ENCODE data around the gene IL36A. TPM values are rescaled to one million over a fixed set of nuclear protein-coding genes. Genes with fewer than 3 reads are reported as not detected.

IL36A gene
- total and polyA plus RNA-seq, 9 of the 15 experiments (the other 6 are each of a cell fraction or from before 2014, with no cell fraction given): not detected

- TF ChIP-seq ZNF512 (tag; IDR thresholded peaks at IDR 0.05) (peak; percentile 25; the same call in 1 of the 2 replicates), POLR2A (conservative IDR thresholded peaks at IDR 0.05) (no peak), ETS1 (conservative IDR thresholded peaks at IDR 0.05; ENCODE audit: control insufficient read depth, low read depth, low read length) (no peak), RFX7 (CRISPR knock-in tag; IDR thresholded peaks at IDR 0.05) (no peak), MTA3 (IDR thresholded peaks at IDR 0.05; ENCODE audit: borderline replicate concordance) (peak; percentile 88), ZNF274 (IDR thresholded peaks at IDR 0.05; ENCODE audit: borderline replicate concordance, low read depth, low read length) (no peak), NR2F6 (CRISPR knock-in tag; IDR thresholded peaks at IDR 0.05) (no peak), STAG1 (CRISPR knock-in tag; IDR thresholded peaks at IDR 0.05; ENCODE audit: borderline replicate concordance) (no peak), KLF16 (IDR thresholded peaks at IDR 0.05) (peak; percentile 86), GTF2F1 (IDR thresholded peaks at IDR 0.05; ENCODE audit: low read depth, low read length) (no peak), DIDO1 (tag; IDR thresholded peaks at IDR 0.05; ENCODE audit: low read depth) (peak; percentile 11; the same call in 1 of the 2 replicates), MBD1 (CRISPR knock-in tag; IDR thresholded peaks at IDR 0.05) (0 out of 2 replicates have a peak, but pooled peaks have one; percentile 40), RBM39 (optimal IDR thresholded peaks at IDR 0.05; ENCODE audit: low read depth, low read length) (no peak), MED1 (CRISPR knock-in tag; IDR thresholded peaks at IDR 0.05; ENCODE audit: borderline replicate concordance) (no peak), HNRNPUL1 (IDR thresholded peaks at IDR 0.05; ENCODE audit: low read length) (no peak), GATAD2A (IDR thresholded peaks at IDR 0.05) (peak; percentile 86), HSF4 (CRISPR knock-in tag; IDR thresholded peaks at IDR 0.05; ENCODE audit: borderline replicate concordance) (no peak), ZNF764 (CRISPR knock-in tag; IDR thresholded peaks at IDR 0.05; ENCODE audit: low read depth) (no peak), ZNF707 (CRISPR knock-in tag; conservative IDR thresholded peaks at IDR 0.05) (no peak), TFE3 (CRISPR knock-in tag; IDR thresholded peaks at IDR 0.05) (no peak), ARID1B (IDR thresholded peaks at IDR 0.05) (peak; percentile 99), FOXK2 (conservative IDR thresholded peaks at IDR 0.05 in 1 of 2, IDR thresholded peaks at IDR 0.05 in 1 of 2; ENCODE audit: low read depth in 2 of 2) (peak; percentile 94 to 97), SMARCC2 (IDR thresholded peaks at IDR 0.05; ENCODE audit: low read depth) (peak; percentile 100)
Observed at GRCh38 chr2:113012436-113013335, 7.4 kb downstream of the IL36A start (continued).
